ENCODE data around the gene POLR1E.

GRCh38 chr9:37436540-37436939, 49.2 kb upstream of the POLR1E start:
- TF ChIP-seq, protein P1, sequence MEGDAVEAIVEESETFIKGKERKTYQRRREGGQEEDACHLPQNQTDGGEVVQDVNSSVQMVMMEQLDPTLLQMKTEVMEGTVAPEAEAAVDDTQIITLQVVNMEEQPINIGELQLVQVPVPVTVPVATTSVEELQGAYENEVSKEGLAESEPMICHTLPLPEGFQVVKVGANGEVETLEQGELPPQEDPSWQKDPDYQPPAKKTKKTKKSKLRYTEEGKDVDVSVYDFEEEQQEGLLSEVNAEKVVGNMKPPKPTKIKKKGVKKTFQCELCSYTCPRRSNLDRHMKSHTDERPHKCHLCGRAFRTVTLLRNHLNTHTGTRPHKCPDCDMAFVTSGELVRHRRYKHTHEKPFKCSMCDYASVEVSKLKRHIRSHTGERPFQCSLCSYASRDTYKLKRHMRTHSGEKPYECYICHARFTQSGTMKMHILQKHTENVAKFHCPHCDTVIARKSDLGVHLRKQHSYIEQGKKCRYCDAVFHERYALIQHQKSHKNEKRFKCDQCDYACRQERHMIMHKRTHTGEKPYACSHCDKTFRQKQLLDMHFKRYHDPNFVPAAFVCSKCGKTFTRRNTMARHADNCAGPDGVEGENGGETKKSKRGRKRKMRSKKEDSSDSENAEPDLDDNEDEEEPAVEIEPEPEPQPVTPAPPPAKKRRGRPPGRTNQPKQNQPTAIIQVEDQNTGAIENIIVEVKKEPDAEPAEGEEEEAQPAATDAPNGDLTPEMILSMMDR (IDR thresholded peaks at IDR 0.05): no peak
- no peak for TF ChIP-seq POLR2A (IDR thresholded peaks at IDR 0.05)
